HepG2 (cell line): ENCODE data around the gene HAX1. TPM values are rescaled to one million over a fixed set of nuclear protein-coding genes. Genes with fewer than 3 reads are reported as not detected.

ENCODE experiments used
- KDM2A ChIP-seq: sonication (generic); formaldehyde crosslinking; IDR thresholded peaks from 2 replicates; pipeline ENCODE4 v1.4.0; 2020; ENCODE audit warnings: low read depth, missing genetic modification reagents, borderline replicate concordance
- NFATC3 ChIP-seq: sonication (generic); formaldehyde crosslinking; IDR thresholded peaks from 2 replicates; pipeline ENCODE4 v1.5.1; 2020; ENCODE audit warnings: mild to moderate bottlenecking, missing genetic modification reagents
- ZNF296 ChIP-seq: sonication (generic); formaldehyde crosslinking; conservative IDR thresholded peaks from 2 replicates; pipeline ENCODE4 v1.5.0; 2020; ENCODE audit warnings: mild to moderate bottlenecking, missing genetic modification reagents
- ZNF572 ChIP-seq: sonication (generic); formaldehyde crosslinking; IDR thresholded peaks from 2 replicates; pipeline ENCODE4 v1.5.1; 2020; ENCODE audit warnings: mild to moderate bottlenecking, missing genetic modification reagents
- ZZZ3 ChIP-seq: sonication (generic); formaldehyde crosslinking; IDR thresholded peaks from 2 replicates; pipeline ENCODE4 v1.4.0; 2020; ENCODE audit warnings: missing genetic modification reagents, mild to moderate bottlenecking, borderline replicate concordance
- polyA plus RNA-seq, 8 experiments: library from polyadenylated mRNA; depleted of rRNA in 3 of 8; stranded (reverse) in 7 of 8; unstranded in 1 of 8; fragments of >200 nt; fragmentation: Illumina TruSeq in 4 of 8; extraction: Trizol in 4 of 8; gene quantifications; 2 replicates each; pipeline versions ENCODE4 v1.2.1 to v1.2.3, GENCODE V29; 2011 to 2016; ENCODE audit warnings: low read depth in 4 of 8, missing spikeins in 1 of 8, mixed read lengths in 1 of 8; ENCODE audit not compliant: insufficient read depth in 1 of 8
- total RNA-seq, 5 experiments: library from RNA; depleted of rRNA; stranded (reverse); fragments of >200 nt; fragmentation: Illumina TruSeq; extraction: Trizol; gene quantifications; 2 replicates each; pipeline ENCODE4 v1.2.3, GENCODE V29; 2016; ENCODE audit warnings: low read depth in 1 of 5
- TF ChIP-seq, protein P1 (sequence below): sonication (generic); formaldehyde crosslinking; IDR thresholded peaks from 2 replicates; pipeline ENCODE4 v1.5.1; 2020; ENCODE audit warnings: mild to moderate bottlenecking, missing genetic modification reagents
- TF ChIP-seq, protein P2 (sequence below): sonication (generic); formaldehyde crosslinking; IDR thresholded peaks from 2 replicates; pipeline ENCODE4 v1.4.0; 2020; ENCODE audit warnings: mild to moderate bottlenecking, missing genetic modification reagents
- TF ChIP-seq, protein P3 (sequence below): sonication (generic); formaldehyde crosslinking; IDR thresholded peaks from 2 replicates; pipeline ENCODE4 v1.4.0; 2020; ENCODE audit warnings: mild to moderate bottlenecking, missing genetic modification reagents

HAX1 gene
- total and polyA plus RNA-seq, 2 of the 13 experiments (the other 11 are each of a cell fraction or from before 2014, with no cell fraction given): 89.2 to 128 TPM

DNA sequence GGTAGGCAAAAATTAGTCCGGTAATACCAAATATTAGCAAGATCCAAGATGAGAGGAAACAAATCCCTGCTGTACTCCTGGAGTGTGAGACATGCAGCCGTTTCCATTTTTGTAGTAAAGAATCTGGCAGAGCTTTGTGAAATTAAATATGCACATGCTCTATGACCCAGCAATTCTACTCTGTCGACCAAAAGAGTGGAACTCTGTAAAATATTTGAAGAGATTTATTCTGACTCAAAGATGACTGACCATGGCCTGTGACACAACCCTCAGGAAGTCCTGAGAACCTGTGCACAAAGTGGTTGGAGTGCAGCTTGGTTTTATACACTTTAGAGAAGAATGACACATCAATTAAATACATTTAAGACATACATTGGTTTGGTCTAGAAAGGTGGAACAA, 16.2 kb downstream of the HAX1 start (continued):
- TF ChIP-seq, protein P1, sequence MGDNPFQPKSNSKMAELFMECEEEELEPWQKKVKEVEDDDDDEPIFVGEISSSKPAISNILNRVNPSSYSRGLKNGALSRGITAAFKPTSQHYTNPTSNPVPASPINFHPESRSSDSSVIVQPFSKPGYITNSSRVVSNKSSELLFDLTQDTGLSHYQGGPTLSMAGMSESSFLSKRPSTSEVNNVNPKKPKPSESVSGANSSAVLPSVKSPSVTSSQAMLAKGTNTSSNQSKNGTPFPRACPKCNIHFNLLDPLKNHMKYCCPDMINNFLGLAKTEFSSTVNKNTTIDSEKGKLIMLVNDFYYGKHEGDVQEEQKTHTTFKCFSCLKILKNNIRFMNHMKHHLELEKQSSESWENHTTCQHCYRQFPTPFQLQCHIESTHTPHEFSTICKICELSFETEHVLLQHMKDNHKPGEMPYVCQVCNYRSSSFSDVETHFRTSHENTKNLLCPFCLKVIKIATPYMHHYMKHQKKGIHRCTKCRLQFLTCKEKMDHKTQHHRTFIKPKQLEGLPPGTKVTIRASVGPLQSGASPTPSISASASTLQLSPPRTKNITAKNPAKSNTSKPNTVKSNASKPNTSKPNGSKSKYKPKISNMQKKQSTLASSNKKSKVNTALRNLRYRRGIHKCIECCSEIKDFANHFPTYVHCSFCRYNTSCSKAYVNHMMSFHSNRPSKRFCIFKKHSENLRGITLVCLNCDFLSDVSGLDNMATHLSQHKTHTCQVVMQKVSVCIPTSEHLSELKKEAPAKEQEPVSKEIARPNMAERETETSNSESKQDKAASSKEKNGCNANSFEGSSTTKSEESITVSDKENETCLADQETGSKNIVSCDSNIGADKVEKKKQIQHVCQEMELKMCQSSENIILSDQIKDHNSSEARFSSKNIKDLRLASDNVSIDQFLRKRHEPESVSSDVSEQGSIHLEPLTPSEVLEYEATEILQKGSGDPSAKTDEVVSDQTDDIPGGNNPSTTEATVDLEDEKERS (CRISPR knock-in tag): no peak
- TF ChIP-seq, protein P2, sequence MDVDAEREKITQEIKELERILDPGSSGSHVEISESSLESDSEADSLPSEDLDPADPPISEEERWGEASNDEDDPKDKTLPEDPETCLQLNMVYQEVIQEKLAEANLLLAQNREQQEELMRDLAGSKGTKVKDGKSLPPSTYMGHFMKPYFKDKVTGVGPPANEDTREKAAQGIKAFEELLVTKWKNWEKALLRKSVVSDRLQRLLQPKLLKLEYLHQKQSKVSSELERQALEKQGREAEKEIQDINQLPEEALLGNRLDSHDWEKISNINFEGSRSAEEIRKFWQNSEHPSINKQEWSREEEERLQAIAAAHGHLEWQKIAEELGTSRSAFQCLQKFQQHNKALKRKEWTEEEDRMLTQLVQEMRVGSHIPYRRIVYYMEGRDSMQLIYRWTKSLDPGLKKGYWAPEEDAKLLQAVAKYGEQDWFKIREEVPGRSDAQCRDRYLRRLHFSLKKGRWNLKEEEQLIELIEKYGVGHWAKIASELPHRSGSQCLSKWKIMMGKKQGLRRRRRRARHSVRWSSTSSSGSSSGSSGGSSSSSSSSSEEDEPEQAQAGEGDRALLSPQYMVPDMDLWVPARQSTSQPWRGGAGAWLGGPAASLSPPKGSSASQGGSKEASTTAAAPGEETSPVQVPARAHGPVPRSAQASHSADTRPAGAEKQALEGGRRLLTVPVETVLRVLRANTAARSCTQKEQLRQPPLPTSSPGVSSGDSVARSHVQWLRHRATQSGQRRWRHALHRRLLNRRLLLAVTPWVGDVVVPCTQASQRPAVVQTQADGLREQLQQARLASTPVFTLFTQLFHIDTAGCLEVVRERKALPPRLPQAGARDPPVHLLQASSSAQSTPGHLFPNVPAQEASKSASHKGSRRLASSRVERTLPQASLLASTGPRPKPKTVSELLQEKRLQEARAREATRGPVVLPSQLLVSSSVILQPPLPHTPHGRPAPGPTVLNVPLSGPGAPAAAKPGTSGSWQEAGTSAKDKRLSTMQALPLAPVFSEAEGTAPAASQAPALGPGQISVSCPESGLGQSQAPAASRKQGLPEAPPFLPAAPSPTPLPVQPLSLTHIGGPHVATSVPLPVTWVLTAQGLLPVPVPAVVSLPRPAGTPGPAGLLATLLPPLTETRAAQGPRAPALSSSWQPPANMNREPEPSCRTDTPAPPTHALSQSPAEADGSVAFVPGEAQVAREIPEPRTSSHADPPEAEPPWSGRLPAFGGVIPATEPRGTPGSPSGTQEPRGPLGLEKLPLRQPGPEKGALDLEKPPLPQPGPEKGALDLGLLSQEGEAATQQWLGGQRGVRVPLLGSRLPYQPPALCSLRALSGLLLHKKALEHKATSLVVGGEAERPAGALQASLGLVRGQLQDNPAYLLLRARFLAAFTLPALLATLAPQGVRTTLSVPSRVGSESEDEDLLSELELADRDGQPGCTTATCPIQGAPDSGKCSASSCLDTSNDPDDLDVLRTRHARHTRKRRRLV (CRISPR knock-in tag): no peak
- no peak for TF ChIP-seq KDM2A
- TF ChIP-seq, protein P3, sequence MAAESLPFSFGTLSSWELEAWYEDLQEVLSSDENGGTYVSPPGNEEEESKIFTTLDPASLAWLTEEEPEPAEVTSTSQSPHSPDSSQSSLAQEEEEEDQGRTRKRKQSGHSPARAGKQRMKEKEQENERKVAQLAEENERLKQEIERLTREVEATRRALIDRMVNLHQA: no peak
- TF ChIP-seq ZNF296 (CRISPR knock-in tag): no peak
- no peak for TF ChIP-seq ZNF572
- TF ChIP-seq NFATC3 (CRISPR knock-in tag): no peak
- TF ChIP-seq ZZZ3: no peak
